ENCODE results near the gene SLC1A7.
A peak's percentile ranks its signal among the peaks of the same experiment; 100 is the strongest.

The SLC1A7 gene

GRCh38 chr1:53180226-53180625, 37.8 kb upstream of the SLC1A7 start:
- Histone ChIP-seq H3K9me3 (ENCODE audit: control insufficient read depth, insufficient read depth, low read length) (no peaks in the 10 kb centered on the region), H3K27me3 (ENCODE audit: control insufficient read depth, insufficient read depth, low read length) (peaks cover 3% of the 10 kb centered on the region; the same call in 1 of the 2 replicates), H3K4me3 (ENCODE audit: low read depth, low read length) (no peak overlapping the region), H3K4me1 (ENCODE audit: control insufficient read depth, insufficient read depth, low read length) (no peaks in the 10 kb centered on the region; the same call in 1 of the 2 replicates), H3K27ac (ENCODE audit: low read depth, low read length) (no peak overlapping the region), H3K9ac (ENCODE audit: low read depth, low read length) (no peak overlapping the region), H3K36me3 (ENCODE audit: control insufficient read depth, insufficient read depth, low read length) (no peaks in the 10 kb centered on the region)

DNA sequence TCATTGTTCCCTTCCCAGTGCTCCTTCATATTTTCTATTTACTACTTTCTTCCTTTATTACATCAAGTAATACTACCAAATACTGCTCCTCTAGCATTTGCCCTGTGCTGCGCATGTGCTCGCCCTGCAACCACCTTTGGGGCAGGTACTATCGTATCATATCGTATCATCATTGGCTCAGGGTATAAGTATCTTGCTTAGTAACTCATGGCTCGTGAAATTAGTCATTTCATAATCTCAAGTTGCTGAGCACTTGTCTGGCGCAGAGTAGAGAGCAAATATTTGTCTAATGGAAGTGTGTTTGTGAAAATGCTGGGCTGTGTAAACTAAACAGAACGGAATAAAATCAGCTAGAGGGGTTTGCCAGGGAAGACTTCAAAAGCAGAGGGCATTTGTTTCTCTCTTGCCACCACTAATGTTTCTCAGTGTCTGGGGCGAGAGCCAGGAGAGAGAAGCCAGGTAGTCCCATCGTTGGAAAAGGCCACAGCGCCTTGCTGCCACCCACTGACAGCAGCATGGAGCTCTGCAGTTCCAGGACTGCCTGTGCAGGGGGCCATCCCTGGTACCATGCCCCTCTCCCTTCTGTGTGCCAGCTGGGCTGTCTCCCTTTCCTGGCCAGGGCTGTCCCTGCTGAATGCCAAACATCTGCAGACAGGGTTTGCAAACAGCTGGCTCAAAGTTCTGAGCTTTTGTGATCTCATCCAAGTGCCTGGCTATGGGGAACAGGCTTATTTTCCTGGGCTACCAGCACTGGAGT, 34.2 kb upstream of the SLC1A7 start:
- Histone ChIP-seq H3K4me3 (ENCODE audit: low read depth, low read length) (no peak overlapping the region), H3K9ac (ENCODE audit: low read depth, low read length) (no peak overlapping the region), H3K9me3 (ENCODE audit: control insufficient read depth, insufficient read depth, low read length) (no peaks in the 10 kb centered on the region), H3K36me3 (ENCODE audit: control insufficient read depth, insufficient read depth, low read length) (no peaks in the 10 kb centered on the region), H3K27ac (ENCODE audit: low read depth, low read length) (no peak overlapping the region), H3K27me3 (ENCODE audit: control insufficient read depth, insufficient read depth, low read length) (no peaks in the 10 kb centered on the region; the same call in 1 of the 2 replicates), H3K4me1 (ENCODE audit: control insufficient read depth, insufficient read depth, low read length) (no peaks in the 10 kb centered on the region; the same call in 1 of the 2 replicates)

- Histone ChIP-seq H3K4me3 (ENCODE audit: low read depth, low read length) (no peak overlapping the region), H3K36me3 (ENCODE audit: control insufficient read depth, insufficient read depth, low read length) (no peaks in the 10 kb centered on the region), H3K9me3 (ENCODE audit: control insufficient read depth, insufficient read depth, low read length) (no peaks in the 10 kb centered on the region), H3K9ac (ENCODE audit: low read depth, low read length) (no peak overlapping the region), H3K27me3 (ENCODE audit: control insufficient read depth, insufficient read depth, low read length) (no peaks in the 10 kb centered on the region; the same call in 1 of the 2 replicates), H3K4me1 (ENCODE audit: control insufficient read depth, insufficient read depth, low read length) (no peaks in the 10 kb centered on the region; the same call in 1 of the 2 replicates), H3K27ac (ENCODE audit: low read depth, low read length) (peak overlapping the region; percentile 32)
Measured at GRCh38 chr1:53174971-53175913, 32.8 kb upstream of the SLC1A7 start.

DNA sequence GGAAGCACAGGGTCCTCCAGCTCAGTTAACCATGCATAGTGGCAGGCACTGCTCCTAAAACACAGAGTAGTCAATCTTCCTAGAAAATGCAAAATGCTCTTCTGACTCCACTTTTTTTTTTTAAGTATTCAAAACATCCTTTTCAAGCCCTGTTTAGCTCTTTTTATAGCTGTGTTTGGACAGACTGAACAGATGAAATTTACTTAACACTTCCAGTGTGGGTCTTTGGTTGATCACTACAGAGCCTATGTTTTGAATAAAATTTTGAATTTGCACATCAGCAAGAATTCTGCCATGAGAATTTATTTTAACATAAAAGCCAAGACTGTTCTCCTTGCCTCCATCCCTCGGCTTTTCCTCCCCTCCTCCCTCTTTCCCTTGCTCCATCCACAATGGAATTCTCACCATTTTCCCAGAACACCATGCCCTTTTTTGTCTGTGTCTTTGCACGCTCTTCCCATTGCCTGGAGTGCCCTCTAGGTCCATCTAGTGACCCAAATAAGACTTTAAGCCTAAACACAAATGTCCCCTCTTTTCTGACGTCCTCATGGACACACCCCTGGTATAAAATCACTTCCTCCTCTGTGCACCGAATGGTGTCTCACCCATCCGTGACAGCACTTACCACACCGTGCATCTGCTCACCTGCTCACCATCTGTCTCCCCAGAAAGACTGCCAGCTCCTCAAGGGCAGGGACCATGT, 30.1 kb upstream of the SLC1A7 start:
- H3K27ac ChIP-seq (ENCODE audit: low read depth, low read length): no peak overlapping the region
- no peak overlapping the region for H3K9ac ChIP-seq (ENCODE audit: low read depth, low read length)
- no peaks in the 10 kb centered on the region for H3K36me3 ChIP-seq (ENCODE audit: control insufficient read depth, insufficient read depth, low read length)
- no peaks in the 10 kb centered on the region for H3K27me3 ChIP-seq (ENCODE audit: control insufficient read depth, insufficient read depth, low read length)
- no peaks in the 10 kb centered on the region; the same call in 1 of the 2 replicates for H3K4me1 ChIP-seq (ENCODE audit: control insufficient read depth, insufficient read depth, low read length)
- H3K9me3 ChIP-seq (ENCODE audit: control insufficient read depth, insufficient read depth, low read length): no peaks in the 10 kb centered on the region
- no peak overlapping the region for H3K4me3 ChIP-seq (ENCODE audit: low read depth, low read length)

DNA sequence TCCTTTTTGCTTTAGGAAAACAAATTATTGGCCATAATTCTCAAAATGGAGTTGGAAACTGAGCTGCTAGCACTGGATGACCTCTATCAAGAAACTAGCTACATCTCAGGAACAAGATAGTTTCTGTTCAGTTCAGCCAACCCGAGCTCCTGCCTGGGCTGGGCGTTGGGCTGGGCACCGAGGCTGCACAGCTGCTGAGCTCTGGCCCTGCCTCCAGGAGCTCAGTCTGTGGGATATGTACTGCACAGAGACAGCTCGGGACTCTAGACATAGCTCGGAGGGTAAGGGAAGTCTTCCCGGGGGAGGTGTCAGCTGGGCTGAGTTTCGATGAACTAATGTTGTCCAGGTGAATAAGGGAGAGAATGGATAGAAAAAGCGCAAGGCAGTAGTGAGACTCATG, 24.5 kb upstream of the SLC1A7 start:
- Histone ChIP-seq H3K9me3 (ENCODE audit: control insufficient read depth, insufficient read depth, low read length) (no peaks in the 10 kb centered on the region), H3K27me3 (ENCODE audit: control insufficient read depth, insufficient read depth, low read length) (no peaks in the 10 kb centered on the region), H3K4me3 (ENCODE audit: low read depth, low read length) (no peak overlapping the region), H3K27ac (ENCODE audit: low read depth, low read length) (no peak overlapping the region), H3K9ac (ENCODE audit: low read depth, low read length) (no peak overlapping the region), H3K36me3 (ENCODE audit: control insufficient read depth, insufficient read depth, low read length) (no peaks in the 10 kb centered on the region), H3K4me1 (ENCODE audit: control insufficient read depth, insufficient read depth, low read length) (peaks cover 14% of the 10 kb centered on the region)

DNA sequence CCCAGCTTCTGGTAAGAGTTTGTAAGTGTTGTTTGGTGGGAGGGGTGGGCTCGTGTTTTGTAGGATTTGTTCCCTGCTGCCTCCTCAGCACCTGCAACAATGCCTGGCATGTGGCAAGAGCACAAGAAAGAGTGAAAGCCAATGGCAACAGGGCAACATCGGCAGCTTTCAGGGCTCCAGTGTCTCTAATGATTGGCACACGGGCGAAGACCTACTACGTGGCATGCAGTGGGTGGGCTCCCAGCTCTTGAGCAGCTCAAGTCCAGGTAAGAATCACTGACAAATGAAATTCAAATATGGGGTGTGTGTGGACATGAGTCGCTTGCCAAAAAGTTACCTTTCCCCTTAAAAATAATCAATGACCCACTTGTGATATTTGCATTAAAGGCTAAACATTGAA, 23.9 kb upstream of the SLC1A7 start:
- H3K27me3 ChIP-seq (ENCODE audit: control insufficient read depth, insufficient read depth, low read length): no peaks in the 10 kb centered on the region
- H3K4me3 ChIP-seq (ENCODE audit: low read depth, low read length): no peak overlapping the region
- H3K36me3 ChIP-seq (ENCODE audit: control insufficient read depth, insufficient read depth, low read length): no peaks in the 10 kb centered on the region
- H3K4me1 ChIP-seq (ENCODE audit: control insufficient read depth, insufficient read depth, low read length): peaks cover 14% of the 10 kb centered on the region
- no peak overlapping the region for H3K27ac ChIP-seq (ENCODE audit: low read depth, low read length)
- H3K9ac ChIP-seq (ENCODE audit: low read depth, low read length): no peak overlapping the region
- no peaks in the 10 kb centered on the region for H3K9me3 ChIP-seq (ENCODE audit: control insufficient read depth, insufficient read depth, low read length)

- H3K9me3 ChIP-seq (ENCODE audit: control insufficient read depth, insufficient read depth, low read length): no peaks in the 10 kb centered on the region
- no peak overlapping the region for H3K4me3 ChIP-seq (ENCODE audit: low read depth, low read length)
- no peak overlapping the region for H3K27ac ChIP-seq (ENCODE audit: low read depth, low read length)
- H3K4me1 ChIP-seq (ENCODE audit: control insufficient read depth, insufficient read depth, low read length): peaks cover 14% of the 10 kb centered on the region
- H3K36me3 ChIP-seq (ENCODE audit: control insufficient read depth, insufficient read depth, low read length): no peaks in the 10 kb centered on the region
- no peak overlapping the region for H3K9ac ChIP-seq (ENCODE audit: low read depth, low read length)
- H3K27me3 ChIP-seq (ENCODE audit: control insufficient read depth, insufficient read depth, low read length): no peaks in the 10 kb centered on the region
Measured at GRCh38 chr1:53165408-53165961, 23.0 kb upstream of the SLC1A7 start.

- Histone ChIP-seq H3K36me3 (ENCODE audit: control insufficient read depth, insufficient read depth, low read length) (no peaks in the 10 kb centered on the region), H3K9ac (ENCODE audit: low read depth, low read length) (no peak overlapping the region), H3K4me3 (ENCODE audit: low read depth, low read length) (no peak overlapping the region), H3K4me1 (ENCODE audit: control insufficient read depth, insufficient read depth, low read length) (peaks cover 14% of the 10 kb centered on the region), H3K27me3 (ENCODE audit: control insufficient read depth, insufficient read depth, low read length) (no peaks in the 10 kb centered on the region), H3K27ac (ENCODE audit: low read depth, low read length) (no peak overlapping the region), H3K9me3 (ENCODE audit: control insufficient read depth, insufficient read depth, low read length) (no peaks in the 10 kb centered on the region)
Measured at GRCh38 chr1:53163291-53163768, 20.9 kb upstream of the SLC1A7 start.

DNA sequence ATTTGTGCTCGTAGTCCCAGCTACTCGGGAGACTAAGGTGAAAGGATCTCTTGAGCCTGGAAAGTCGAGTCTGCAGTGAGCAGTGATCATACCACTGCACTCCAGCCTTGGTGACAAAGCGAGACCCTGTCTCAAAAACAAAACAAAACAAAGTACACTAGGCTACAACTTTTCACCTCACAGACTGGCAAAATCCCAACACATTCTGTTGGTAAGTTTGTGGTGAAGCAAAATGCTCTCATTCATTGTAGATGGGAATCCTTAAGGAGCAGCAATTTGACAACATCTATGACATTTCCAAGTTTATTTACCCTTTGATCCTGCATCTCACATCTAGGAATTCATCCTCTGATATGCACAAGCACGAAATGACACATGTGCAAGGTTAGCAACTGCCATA, 20.2 kb upstream of the SLC1A7 start:
- Histone ChIP-seq H3K27me3 (ENCODE audit: control insufficient read depth, insufficient read depth, low read length) (no peaks in the 10 kb centered on the region), H3K4me1 (ENCODE audit: control insufficient read depth, insufficient read depth, low read length) (peaks cover 14% of the 10 kb centered on the region), H3K36me3 (ENCODE audit: control insufficient read depth, insufficient read depth, low read length) (no peaks in the 10 kb centered on the region), H3K9me3 (ENCODE audit: control insufficient read depth, insufficient read depth, low read length) (no peaks in the 10 kb centered on the region), H3K27ac (ENCODE audit: low read depth, low read length) (no peak overlapping the region), H3K4me3 (ENCODE audit: low read depth, low read length) (no peak overlapping the region), H3K9ac (ENCODE audit: low read depth, low read length) (no peak overlapping the region)

GRCh38 chr1:53160924-53161378, 18.5 kb upstream of the SLC1A7 start:
- Histone ChIP-seq H3K9me3 (ENCODE audit: control insufficient read depth, insufficient read depth, low read length) (no peaks in the 10 kb centered on the region), H3K27me3 (ENCODE audit: control insufficient read depth, insufficient read depth, low read length) (no peaks in the 10 kb centered on the region), H3K27ac (ENCODE audit: low read depth, low read length) (no peak overlapping the region), H3K4me1 (ENCODE audit: control insufficient read depth, insufficient read depth, low read length) (peaks cover 14% of the 10 kb centered on the region), H3K36me3 (ENCODE audit: control insufficient read depth, insufficient read depth, low read length) (no peaks in the 10 kb centered on the region), H3K9ac (ENCODE audit: low read depth, low read length) (no peak overlapping the region), H3K4me3 (ENCODE audit: low read depth, low read length) (no peak overlapping the region)
